AG09309 (cell line): ENCODE data around the gene VPS8.
"Not testable (repeated sequence)": the region's sequence is repeated elsewhere in the genome, so short reads cannot be mapped to it uniquely, and the experiment has no call there.

ENCODE experiments used
- DNase-seq: peaks from one replicate; pipeline ENCODE4 v3.0.0-alpha.2; 2010; ENCODE audit warnings: low read depth
- H3K4me3 ChIP-seq: 2 replicates; pipeline ENCODE4 v1.5.1; 2011; ENCODE audit warnings: mild to moderate bottlenecking, low read depth, low read length, moderate library complexity; ENCODE audit not compliant: control insufficient read depth
- TF ChIP-seq, protein P1 (sequence below): IDR thresholded peaks from 2 replicates; pipeline ENCODE4 v1.5.1; 2011; ENCODE audit warnings: mild to moderate bottlenecking, low read depth, low read length, inconsistent platforms; ENCODE audit not compliant: insufficient read depth, control insufficient read depth; ENCODE audit errors: missing control alignments

The VPS8 gene

DNA sequence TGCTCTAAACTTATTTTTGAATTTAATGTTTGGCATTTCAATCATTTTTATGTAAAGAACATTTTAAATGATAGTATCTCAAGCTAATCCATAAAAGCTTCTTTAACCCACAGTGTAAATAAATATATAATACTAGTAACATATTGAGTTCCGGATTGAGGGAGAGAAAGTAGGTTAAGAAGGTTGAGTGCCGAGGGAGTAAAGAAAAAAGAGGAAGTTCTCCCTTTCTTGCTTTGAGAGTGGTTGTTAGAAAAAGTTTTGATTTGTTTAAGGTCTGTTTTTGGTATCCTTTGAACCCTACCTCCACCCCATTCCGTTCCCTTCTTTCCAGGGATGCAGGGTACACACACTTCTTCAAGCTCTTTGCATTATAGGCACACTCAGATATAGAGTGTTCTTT is 130.8 kb downstream of the VPS8 start:
- no peak for DNase-seq
- TF ChIP-seq, protein P1, sequence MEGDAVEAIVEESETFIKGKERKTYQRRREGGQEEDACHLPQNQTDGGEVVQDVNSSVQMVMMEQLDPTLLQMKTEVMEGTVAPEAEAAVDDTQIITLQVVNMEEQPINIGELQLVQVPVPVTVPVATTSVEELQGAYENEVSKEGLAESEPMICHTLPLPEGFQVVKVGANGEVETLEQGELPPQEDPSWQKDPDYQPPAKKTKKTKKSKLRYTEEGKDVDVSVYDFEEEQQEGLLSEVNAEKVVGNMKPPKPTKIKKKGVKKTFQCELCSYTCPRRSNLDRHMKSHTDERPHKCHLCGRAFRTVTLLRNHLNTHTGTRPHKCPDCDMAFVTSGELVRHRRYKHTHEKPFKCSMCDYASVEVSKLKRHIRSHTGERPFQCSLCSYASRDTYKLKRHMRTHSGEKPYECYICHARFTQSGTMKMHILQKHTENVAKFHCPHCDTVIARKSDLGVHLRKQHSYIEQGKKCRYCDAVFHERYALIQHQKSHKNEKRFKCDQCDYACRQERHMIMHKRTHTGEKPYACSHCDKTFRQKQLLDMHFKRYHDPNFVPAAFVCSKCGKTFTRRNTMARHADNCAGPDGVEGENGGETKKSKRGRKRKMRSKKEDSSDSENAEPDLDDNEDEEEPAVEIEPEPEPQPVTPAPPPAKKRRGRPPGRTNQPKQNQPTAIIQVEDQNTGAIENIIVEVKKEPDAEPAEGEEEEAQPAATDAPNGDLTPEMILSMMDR = no peak
- H3K4me3 ChIP-seq = no peak overlapping the region

DNA sequence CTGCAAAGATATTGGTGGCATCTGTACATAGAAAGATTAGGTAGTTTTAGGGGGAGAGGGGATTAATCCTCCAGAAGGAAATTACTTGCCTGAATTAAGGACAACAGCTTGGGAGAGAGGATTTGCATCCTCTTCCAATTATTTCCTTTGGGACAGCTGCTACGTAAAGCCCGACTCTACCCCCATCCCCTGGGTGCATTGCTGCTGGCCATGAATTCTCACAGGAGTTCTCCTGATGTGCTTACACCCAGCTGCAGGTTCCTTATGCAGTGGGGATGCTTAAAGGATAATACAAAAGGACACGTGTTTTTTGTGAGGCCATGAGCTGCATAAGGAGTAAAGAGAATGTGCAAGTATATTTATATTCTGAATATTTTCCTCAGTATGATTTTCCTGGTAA is 132.3 kb downstream of the VPS8 start:
- TF ChIP-seq, protein P1 = no peak

GRCh38 chr3:184945886-184946625 is 134.1 kb downstream of the VPS8 start:
- DNase-seq = no peak
- no peak overlapping the region for H3K4me3 ChIP-seq
- TF ChIP-seq, protein P1 = no peak

More for the DNA sequence above, 132.3 kb downstream of the VPS8 start:
- H3K4me3 ChIP-seq = no peak overlapping the region
- DNase-seq = no peak

GRCh38 chr3:184946917-184947316 is 135.0 kb downstream of the VPS8 start:
- H3K4me3 ChIP-seq = no peak overlapping the region
- DNase-seq = no peak
- TF ChIP-seq, protein P1 = no peak

- no peak for DNase-seq
- H3K4me3 ChIP-seq = no peak overlapping the region
- TF ChIP-seq, protein P1 = no peak
These were observed 137.4 kb downstream of the VPS8 start for GRCh38 chr3:184949251-184949965.

- not testable (repeated sequence) for DNase-seq, H3K4me3 ChIP-seq
These were observed 138.8 kb downstream of the VPS8 start for GRCh38 chr3:184950816-184951215.

- no peak for DNase-seq
These were observed 140.7 kb downstream of the VPS8 start for GRCh38 chr3:184952671-184953070.

More at GRCh38 chr3:184952671-184953070, 140.7 kb downstream of the VPS8 start:
- H3K4me3 ChIP-seq = no peak overlapping the region
- TF ChIP-seq, protein P1 = no peak
